GM21381 (cell line): ENCODE data around the gene CCDC112.
"Not testable (repeated sequence)": the region's sequence is repeated elsewhere in the genome, so short reads cannot be mapped to it uniquely, and the experiment has no call there.

Experiments used
- ATAC-seq: cut with Tn5 transposase; IDR thresholded peaks from one replicate; pipeline ENCODE4 v1.9.1; 2021; ENCODE audit warnings: mild to moderate bottlenecking, moderate library complexity; ENCODE audit not compliant: unreplicated experiment

Gene CCDC112

GRCh38 chr5:115296124-115297022 is at the start of gene CCDC112:
Gene CCDC112, minus strand, starts transcription at chr5:115296654. Its CDS starts 111 bp downstream, at chr5:115296543.
- peak; percentile 77 for ATAC-seq

GRCh38 chr5:115345344-115345743 is 48.9 kb upstream of the CCDC112 start:
- ATAC-seq, result no peak

- ATAC-seq, result no peak
Observed at GRCh38 chr5:115343855-115344254, 47.4 kb upstream of the CCDC112 start.

- no peak for ATAC-seq
Observed at GRCh38 chr5:115342590-115343377, 46.3 kb upstream of the CCDC112 start.

- ATAC-seq, result no peak
Observed at GRCh38 chr5:115341745-115342144, 45.3 kb upstream of the CCDC112 start.

- no peak for ATAC-seq
Observed at GRCh38 chr5:115338851-115339250, 42.4 kb upstream of the CCDC112 start.

- ATAC-seq, result no peak
Observed at GRCh38 chr5:115337882-115338281, 41.4 kb upstream of the CCDC112 start.

- no peak for ATAC-seq
Observed at GRCh38 chr5:115336964-115337363, 40.5 kb upstream of the CCDC112 start.

- ATAC-seq, result no peak
Observed at GRCh38 chr5:115336201-115336720, 39.8 kb upstream of the CCDC112 start.

- no peak for ATAC-seq
Observed at GRCh38 chr5:115335301-115335700, 38.8 kb upstream of the CCDC112 start.

GRCh38 chr5:115333164-115333563 is 36.7 kb upstream of the CCDC112 start:
- ATAC-seq, result no peak

GRCh38 chr5:115330830-115331229 is 34.4 kb upstream of the CCDC112 start:
- no peak for ATAC-seq

- no peak for ATAC-seq
Observed at GRCh38 chr5:115329475-115329874, 33.0 kb upstream of the CCDC112 start.

GRCh38 chr5:115328617-115329274 is 32.3 kb upstream of the CCDC112 start:
- not testable (repeated sequence) for ATAC-seq

- no peak for ATAC-seq
Observed at GRCh38 chr5:115325296-115325959, 29.0 kb upstream of the CCDC112 start.

GRCh38 chr5:115324021-115324420 is 27.6 kb upstream of the CCDC112 start:
- no peak for ATAC-seq

GRCh38 chr5:115322729-115323128 is 26.3 kb upstream of the CCDC112 start:
- no peak for ATAC-seq

- no peak for ATAC-seq
Observed at GRCh38 chr5:115321309-115321708, 24.9 kb upstream of the CCDC112 start.

GRCh38 chr5:115320515-115320914 is 24.1 kb upstream of the CCDC112 start:
- no peak for ATAC-seq

- ATAC-seq, result no peak
Observed at GRCh38 chr5:115320006-115320405, 23.6 kb upstream of the CCDC112 start.

GRCh38 chr5:115319007-115319406 is 22.6 kb upstream of the CCDC112 start:
- ATAC-seq, result no peak
